Stimulated activated CD8-positive, alpha-beta memory T cell treated with anti-CD3 and anti-CD28 coated beads, Interleukin-15, amount 100 ng/mL, for 4 hours (primary cell): ENCODE measurements around the gene BLTP3A.
"Not testable (repeated sequence)": the region's sequence is repeated elsewhere in the genome, so short reads cannot be mapped to it uniquely, and the experiment has no call there.

Experiments used
- DNase-seq, 2 donors: peaks; one replicate each; pipeline ENCODE4 v3.0.0-alpha.2; 2020; ENCODE audit warnings: low read depth in 2 of 2

BLTP3A gene

GRCh38 chr6:34791164-34791700, 651 bp upstream of the BLTP3A start:
- DNase-seq = no peak

- no peak for DNase-seq
Observed at GRCh38 chr6:34792605-34793500, 970 bp downstream of the BLTP3A start.

- no peak for DNase-seq
Observed at GRCh38 chr6:34793877-34794276, 2.0 kb downstream of the BLTP3A start.

GRCh38 chr6:34795836-34796425, 4.0 kb downstream of the BLTP3A start:
- no peak for DNase-seq

GRCh38 chr6:34798057-34798456, 6.2 kb downstream of the BLTP3A start:
- DNase-seq = no peak

- DNase-seq = no peak
Observed at GRCh38 chr6:34799547-34799946, 7.7 kb downstream of the BLTP3A start.

- DNase-seq = no peak
Observed at GRCh38 chr6:34804543-34804942, 12.7 kb downstream of the BLTP3A start.

- DNase-seq = not testable (repeated sequence)
Observed at GRCh38 chr6:34805074-34805473, 13.2 kb downstream of the BLTP3A start.

GRCh38 chr6:34806738-34807453, 15.0 kb downstream of the BLTP3A start:
- no peak for DNase-seq

GRCh38 chr6:34808473-34808872, 16.6 kb downstream of the BLTP3A start:
- not testable (repeated sequence) for DNase-seq

- not testable (repeated sequence) for DNase-seq
Observed at GRCh38 chr6:34809419-34809818, 17.5 kb downstream of the BLTP3A start.

- DNase-seq = no peak
Observed at GRCh38 chr6:34810017-34810882, 18.4 kb downstream of the BLTP3A start.

GRCh38 chr6:34810936-34811632, 19.2 kb downstream of the BLTP3A start:
- DNase-seq = no peak

GRCh38 chr6:34813028-34813713, 21.3 kb downstream of the BLTP3A start:
- DNase-seq = no peak

GRCh38 chr6:34816635-34817301, 24.9 kb downstream of the BLTP3A start:
- DNase-seq = no peak

- DNase-seq = no peak
Observed at GRCh38 chr6:34817446-34817845, 25.6 kb downstream of the BLTP3A start.

GRCh38 chr6:34818872-34819570, 27.1 kb downstream of the BLTP3A start:
- DNase-seq = not testable (repeated sequence)

- no peak for DNase-seq
Observed at GRCh38 chr6:34819571-34820480, 27.9 kb downstream of the BLTP3A start.
